Neural progenitor cell (in vitro differentiated cells): Measurements from ENCODE around the gene TCFL5.

Source experiments
- EZH2 ChIP-seq: fragments of 200-600 bp; sonication (generic); IDR thresholded peaks from 2 replicates; pipeline ENCODE4 v1.6.1; 2017; ENCODE audit warnings: antibody characterized with exemption, mild to moderate bottlenecking, moderate library complexity
- EZH2phosphoT487 ChIP-seq: fragments of 200-600 bp; sonication (generic); IDR thresholded peaks from 2 replicates; pipeline ENCODE4 v1.6.1; 2017; ENCODE audit warnings: antibody characterized with exemption
- TF ChIP-seq, protein P1 (sequence below): fragments of 200-600 bp; sonication (generic); IDR thresholded peaks from 2 replicates; pipeline ENCODE4 v1.5.1; 2017; ENCODE audit warnings: antibody characterized with exemption, mild to moderate bottlenecking

- TF ChIP-seq, protein P1, sequence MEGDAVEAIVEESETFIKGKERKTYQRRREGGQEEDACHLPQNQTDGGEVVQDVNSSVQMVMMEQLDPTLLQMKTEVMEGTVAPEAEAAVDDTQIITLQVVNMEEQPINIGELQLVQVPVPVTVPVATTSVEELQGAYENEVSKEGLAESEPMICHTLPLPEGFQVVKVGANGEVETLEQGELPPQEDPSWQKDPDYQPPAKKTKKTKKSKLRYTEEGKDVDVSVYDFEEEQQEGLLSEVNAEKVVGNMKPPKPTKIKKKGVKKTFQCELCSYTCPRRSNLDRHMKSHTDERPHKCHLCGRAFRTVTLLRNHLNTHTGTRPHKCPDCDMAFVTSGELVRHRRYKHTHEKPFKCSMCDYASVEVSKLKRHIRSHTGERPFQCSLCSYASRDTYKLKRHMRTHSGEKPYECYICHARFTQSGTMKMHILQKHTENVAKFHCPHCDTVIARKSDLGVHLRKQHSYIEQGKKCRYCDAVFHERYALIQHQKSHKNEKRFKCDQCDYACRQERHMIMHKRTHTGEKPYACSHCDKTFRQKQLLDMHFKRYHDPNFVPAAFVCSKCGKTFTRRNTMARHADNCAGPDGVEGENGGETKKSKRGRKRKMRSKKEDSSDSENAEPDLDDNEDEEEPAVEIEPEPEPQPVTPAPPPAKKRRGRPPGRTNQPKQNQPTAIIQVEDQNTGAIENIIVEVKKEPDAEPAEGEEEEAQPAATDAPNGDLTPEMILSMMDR, result no peak
- TF ChIP-seq EZH2phosphoT487, result no peak
- no peak for TF ChIP-seq EZH2
Observed at GRCh38 chr20:62856931-62857619, 4.5 kb downstream of the TCFL5 start.
